ENCODE measurements around the gene LEP. TPM values are rescaled to one million over a fixed set of nuclear protein-coding genes. Genes with fewer than 3 reads are reported as not detected.

LEP gene
- total and polyA plus RNA-seq, 2 of the 8 experiments (the other 6 are each of a cell fraction or from before 2014, with no cell fraction given) = not detected

- TF ChIP-seq JUND (IDR thresholded peaks at IDR 0.05; ENCODE audit: low read length) (no peak), SRF (IDR thresholded peaks at IDR 0.05; ENCODE audit: low read depth, low read length) (no peak), CBX5 (IDR thresholded peaks at IDR 0.05; ENCODE audit: low read depth, low read length) (no peak), SP4 (IDR thresholded peaks at IDR 0.05; ENCODE audit: low read length) (no peak)
Measured at GRCh38 chr7:128211626-128212025, 29.5 kb upstream of the LEP start (continued).
